K562 (cell line): Measurements from ENCODE around the gene SLC29A3. TPM values are rescaled to one million over a fixed set of nuclear protein-coding genes. Genes with fewer than 3 reads are reported as not detected.

ENCODE experiments used
- ATAC-seq: fragments of 200-7000 bp; cut with Tn5 transposase; 3 replicates; pipeline ENCODE4 v1.9.1; 2020; ENCODE audit warnings: moderate library complexity
- BruUV-seq: library from RNA; stranded (reverse); fragments of 400-500 nt; replicated peaks from 2 replicates; lab custom pipeline; 2021; lab: Mats Ljungman, UMichigan
- CTCF ChIA-PET: fragments of 300-600 bp; formaldehyde crosslinking; extraction: SDS; loops from one replicate; lab custom pipeline; 2021; ENCODE audit warnings: low intra/inter-chr PET ratio; lab: Yijun Ruan, JAX
- POLR2A ChIA-PET: fragments of 300-600, 350-650 bp; sonication (Branson Sonifier 250); formaldehyde crosslinking; extraction: SDS; loops from one replicate; lab custom pipeline; 2021; ENCODE audit warnings: antibody characterized with exemption, inconsistent platforms; lab: Yijun Ruan, JAX
- DNase-seq, 4 experiments: peaks; one replicate each; pipeline versions ENCODE4 v3.0.0 to v3.0.0-alpha.2; 2011 to 2018; ENCODE audit warnings: low spot score in 3 of 4, mixed read lengths in 3 of 4; ENCODE audit errors: extremely low read depth in 1 of 4
- FAIRE-seq: peaks from 2 replicates; lab custom pipeline; 2011; peaks lifted over from hg19 to GRCh38; lab: Jason Lieb, UNC
- H2AFZ ChIP-seq: 2 replicates; pipeline ENCODE4 v1.6.0; 2011; ENCODE audit warnings: low read depth, low read length, control low read depth, inconsistent platforms
- H3K27ac ChIP-seq: fragments of 200-600 bp; 3 replicates; pipeline ENCODE4 v1.8.0; 2011; ENCODE audit warnings: low read depth, mild to moderate bottlenecking, control low read depth, inconsistent platforms, low read length, moderate library complexity, mixed read lengths; ENCODE audit errors: extremely low read depth
- H3K27me3 ChIP-seq, 2 experiments: fragments of 300-600 bp in 1 of 2; 2 replicates in 1 of 2; 3 replicates in 1 of 2; pipeline versions ENCODE4 v1.6.0 to v1.8.0; 2011; ENCODE audit warnings: inconsistent platforms in 2 of 2, low read length in 2 of 2, mild to moderate bottlenecking in 1 of 2, mixed read lengths in 1 of 2, moderate library complexity in 1 of 2; ENCODE audit not compliant: control insufficient read depth in 2 of 2, insufficient read depth in 2 of 2
- H3K36me3 ChIP-seq: fragments of 300-600 bp; 3 replicates; pipeline ENCODE4 v1.8.0; 2011; ENCODE audit warnings: mild to moderate bottlenecking, low read length, inconsistent platforms; ENCODE audit not compliant: control insufficient read depth, insufficient read depth
- H3K4me1 ChIP-seq, 2 experiments: fragments of 200-600 bp in 1 of 2; replicated peaks in 1 of 2; 2 replicates in 1 of 2; 3 replicates in 1 of 2; pipeline versions ENCODE4 v1.5.1 to v1.8.0; 2011; ENCODE audit warnings: inconsistent platforms in 2 of 2, low read length in 2 of 2, mild to moderate bottlenecking in 1 of 2, mixed read lengths in 1 of 2, moderate library complexity in 1 of 2; ENCODE audit not compliant: control insufficient read depth in 2 of 2, insufficient read depth in 2 of 2
- H3K4me2 ChIP-seq: 2 replicates; pipeline ENCODE4 v1.6.1; 2011; ENCODE audit warnings: low read length, control low read depth, inconsistent platforms, mixed read lengths; ENCODE audit not compliant: insufficient read depth
- H3K4me3 ChIP-seq: fragments of 200-600 bp; sonication (generic), shearing (Covaris generic); 2 replicates; pipeline ENCODE4 v1.5.1; 2016; ENCODE audit warnings: control low read depth, inconsistent platforms
- H3K79me2 ChIP-seq: fragments of 200-600 bp; 3 replicates; pipeline ENCODE4 v1.8.0; 2011; ENCODE audit warnings: low read length, inconsistent platforms; ENCODE audit not compliant: control insufficient read depth, insufficient read depth
- H3K9ac ChIP-seq, 2 experiments: 2 replicates each; pipeline versions ENCODE4 v1.6.0 to v1.6.1; 2011; ENCODE audit warnings: low read depth in 2 of 2, low read length in 2 of 2, control low read depth in 1 of 2, inconsistent platforms in 1 of 2, mild to moderate bottlenecking in 1 of 2, mixed read lengths in 1 of 2; ENCODE audit not compliant: insufficient read depth in 1 of 2
- H3K9me1 ChIP-seq: one replicate; pipeline ENCODE4 v1.6.0; 2011; ENCODE audit warnings: inconsistent platforms, mild to moderate bottlenecking, low read length, moderate library complexity; ENCODE audit not compliant: control insufficient read depth, insufficient read depth
- H3K9me3 ChIP-seq: replicated peaks from 2 replicates; pipeline ENCODE4 v1.5.1; 2011; ENCODE audit warnings: low read depth, low read length, inconsistent platforms; ENCODE audit not compliant: control insufficient read depth, insufficient read depth
- H4K20me1 ChIP-seq: replicated peaks from 2 replicates; pipeline ENCODE4 v1.6.1; 2011; ENCODE audit warnings: low read length, inconsistent platforms, mixed read lengths; ENCODE audit not compliant: control insufficient read depth, insufficient read depth
- BACH1 ChIP-seq: fragments of 200-800 bp; sonication (Bioruptor generic); IDR thresholded peaks from 2 replicates; pipeline ENCODE4 v1.6.1; 2016; ENCODE audit warnings: missing genetic modification characterization, missing compliant biosample characterization
- CAMTA2 ChIP-seq: fragments of 250-450 bp; sonication (Bioruptor Pico); conservative IDR thresholded peaks from 2 replicates; pipeline ENCODE4 v1.5.1; 2022
- LEF1 ChIP-seq: fragments of 450-650 bp; IDR thresholded peaks from 2 replicates; pipeline ENCODE4 v1.6.1; 2016; ENCODE audit warnings: mild to moderate bottlenecking
- MEIS2 ChIP-seq: fragments of 450-650 bp; IDR thresholded peaks from 2 replicates; pipeline ENCODE4 v1.6.1; 2014; ENCODE audit warnings: mild to moderate bottlenecking; ENCODE audit not compliant: partially characterized antibody
- NR1H2 ChIP-seq: sonication (generic); formaldehyde crosslinking; IDR thresholded peaks from 2 replicates; pipeline ENCODE4 v1.4.0; 2020; ENCODE audit warnings: mild to moderate bottlenecking, missing genetic modification reagents
- TEAD1 ChIP-seq, 2 experiments: fragments of 450-650 bp in 1 of 2; sonication (generic) in 1 of 2; formaldehyde crosslinking; IDR thresholded peaks; 2 replicates each; pipeline versions ENCODE4 v1.4.0 to v1.8.0; 2020 to 2022; ENCODE audit warnings: mild to moderate bottlenecking in 2 of 2, missing genetic modification reagents in 1 of 2
- TFAM ChIP-seq: fragments of 250-450 bp; sonication (Bioruptor Pico); conservative IDR thresholded peaks from 2 replicates; pipeline ENCODE4 v1.5.0; 2021; ENCODE audit warnings: mild to moderate bottlenecking, moderate library complexity
- TGIF2 ChIP-seq: sonication (generic); formaldehyde crosslinking; IDR thresholded peaks from 2 replicates; pipeline ENCODE4 v1.8.1; 2022; ENCODE audit warnings: mild to moderate bottlenecking, missing genetic modification reagents, moderate library complexity
- ZBTB1 ChIP-seq: sonication (generic); formaldehyde crosslinking; IDR thresholded peaks from 2 replicates; pipeline ENCODE4 v1.8.1; 2023; ENCODE audit warnings: missing genetic modification reagents, low read depth, mild to moderate bottlenecking, borderline replicate concordance
- WGBS: fragments of 100-300 bp; shearing (Covaris generic); methylation state at CpG from one replicate; pipeline ENCODE4 v1.1.6; 2016; ENCODE audit warnings: low coverage, mixed read lengths; ENCODE audit not compliant: insufficient coverage; ENCODE audit errors: missing lambda C conversion rate; 5-methylcytosine and 5-hydroxymethylcytosine counted together
- in situ Hi-C: fragments of 300-500 bp; cut with MboI; formaldehyde crosslinking; loops from 4 replicates; pipeline ENCODE4 v1.15.0; 2018; ENCODE audit warnings: inconsistent platforms, mixed read lengths
- intact Hi-C: fragments of 100-400 bp; cut with micrococcal nuclease; formaldehyde crosslinking; loops from 2 replicates; pipeline ENCODE4 v1.14.2; 2022
- polyA plus RNA-seq, 8 experiments: library from polyadenylated mRNA; depleted of rRNA in 4 of 8; stranded (reverse) in 5 of 8; unstranded in 3 of 8; fragments of >200 nt; fragmentation: Nextera tagmentation in 2 of 8; fragmentation: Illumina TruSeq in 1 of 8; extraction: Ambion mirVana in 2 of 8; extraction: Trizol in 1 of 8; gene quantifications; 2 replicates each; pipeline versions ENCODE4 v1.2.1 to v1.2.3, GENCODE V29; 2011 to 2014; ENCODE audit warnings: inconsistent platforms in 1 of 8, missing spikeins in 1 of 8
- total RNA-seq, 7 experiments: library from RNA; depleted of rRNA in 6 of 7; stranded (reverse); fragments of >200 nt in 6 of 7; fragmentation: Illumina TruSeq in 2 of 7; extraction: Trizol in 2 of 7; gene quantifications; 2 replicates each; pipeline versions ENCODE4 v1.2.1 to v1.2.3, GENCODE V29; 2011 to 2021; ENCODE audit warnings: low replicate concordance in 1 of 7

SLC29A3 gene
- total and polyA plus RNA-seq, 9 of the 15 experiments (the other 6 are each of a cell fraction or from before 2014, with no cell fraction given), result 2.1 to 10.7 (median 4.6) TPM

DNA sequence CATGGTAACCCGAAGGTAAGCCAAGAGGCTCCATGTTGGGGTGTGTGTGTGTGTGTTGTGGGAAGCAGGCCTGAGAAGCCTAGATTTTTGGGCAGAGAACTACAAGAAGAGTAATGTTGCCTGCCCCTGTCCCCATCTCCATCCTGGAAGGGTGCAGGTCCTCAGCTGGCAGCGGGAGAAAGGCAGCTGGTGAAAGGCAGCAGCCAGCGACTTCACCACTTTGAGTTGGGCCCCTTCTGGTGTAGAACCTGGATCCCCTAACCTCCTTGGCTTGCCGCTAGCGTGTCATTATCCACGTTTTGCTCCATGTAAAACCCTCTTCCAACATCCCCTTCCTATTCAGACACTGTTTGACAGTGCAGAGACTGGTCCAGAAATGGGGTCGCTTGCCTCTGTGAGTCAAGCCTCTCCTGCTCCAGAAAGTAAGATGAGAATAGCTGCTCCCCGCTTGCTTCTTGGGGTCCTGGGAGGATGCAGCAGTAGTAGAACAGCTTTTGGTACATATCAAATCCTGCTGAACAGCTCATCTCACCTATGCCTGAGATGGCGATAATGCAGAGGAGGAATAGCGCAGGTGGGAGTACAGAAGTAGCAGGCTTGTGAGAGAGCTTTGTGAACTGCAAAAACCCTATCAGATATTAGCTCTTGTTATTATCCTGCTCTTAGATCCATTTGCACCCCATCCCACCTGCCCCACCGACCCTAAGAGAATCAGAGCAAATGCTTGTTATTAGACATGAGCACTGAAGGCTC lies 55.6 kb downstream of the SLC29A3 start:
- no TSS peak for BruUV-seq
- peaks cover 8 to 11% of the 10 kb centered on the region in 2 experiments; a peak in 4 of 5 replicates for H3K4me1 ChIP-seq
- no peaks in the 10 kb centered on the region for H3K9me3 ChIP-seq
- in situ Hi-C loops, result no loop called here
- no peak for DNase-seq
- WGBS, result 21% methylated on average over 11 of the region's 11 CpGs
- H3K4me2 ChIP-seq, result no peak overlapping the region
- H3K36me3 ChIP-seq, result no peaks in the 10 kb centered on the region
- TF ChIP-seq ZBTB1 (CRISPR knock-in tag), result no peak
- no peak for TF ChIP-seq LEF1
- TF ChIP-seq TGIF2 (CRISPR knock-in tag), result no peak
- TF ChIP-seq TFAM (CRISPR knock-in tag), result no peak
- TF ChIP-seq BACH1 (tag), result no peak
- no peak for TF ChIP-seq CAMTA2 (CRISPR knock-in tag)
- no peak for TF ChIP-seq NR1H2 (CRISPR knock-in tag)
- TF ChIP-seq TEAD1 (CRISPR knock-in tag; IDR thresholded peaks at IDR 0.05), result no peak
- no peak for TF ChIP-seq MEIS2
- ChIA-PET POLR2A (interaction anchor here (0.6 to 1.7 kb wide), 5 partner anchors 11 to 641 kb away, joined by 3 to 5 read pairs (median 3); partner anchors contain the start of gene SLC29A3), CTCF (no interaction called here)
- intact Hi-C loops, result no loop called here
- no peaks in the 10 kb centered on the region for H3K9me1 ChIP-seq
- no peak overlapping the region for H3K4me3 ChIP-seq
- no peak overlapping the region for H3K27ac ChIP-seq
- H2AFZ ChIP-seq, result no peak overlapping the region
- FAIRE-seq, result no peak
- H3K9ac ChIP-seq, result no peak overlapping the region
- no peaks in the 10 kb centered on the region for H3K79me2 ChIP-seq
- H4K20me1 ChIP-seq, result no peaks in the 10 kb centered on the region
- peaks cover 8 to 31% of the 10 kb centered on the region in 2 experiments; a peak in 4 of 5 replicates for H3K27me3 ChIP-seq
- no peak for ATAC-seq
